ENCODE results near the gene MEIOC.
"Not testable (repeated sequence)": the region's sequence is repeated elsewhere in the genome, so short reads cannot be mapped to it uniquely, and the experiment has no call there.

The MEIOC gene

DNA sequence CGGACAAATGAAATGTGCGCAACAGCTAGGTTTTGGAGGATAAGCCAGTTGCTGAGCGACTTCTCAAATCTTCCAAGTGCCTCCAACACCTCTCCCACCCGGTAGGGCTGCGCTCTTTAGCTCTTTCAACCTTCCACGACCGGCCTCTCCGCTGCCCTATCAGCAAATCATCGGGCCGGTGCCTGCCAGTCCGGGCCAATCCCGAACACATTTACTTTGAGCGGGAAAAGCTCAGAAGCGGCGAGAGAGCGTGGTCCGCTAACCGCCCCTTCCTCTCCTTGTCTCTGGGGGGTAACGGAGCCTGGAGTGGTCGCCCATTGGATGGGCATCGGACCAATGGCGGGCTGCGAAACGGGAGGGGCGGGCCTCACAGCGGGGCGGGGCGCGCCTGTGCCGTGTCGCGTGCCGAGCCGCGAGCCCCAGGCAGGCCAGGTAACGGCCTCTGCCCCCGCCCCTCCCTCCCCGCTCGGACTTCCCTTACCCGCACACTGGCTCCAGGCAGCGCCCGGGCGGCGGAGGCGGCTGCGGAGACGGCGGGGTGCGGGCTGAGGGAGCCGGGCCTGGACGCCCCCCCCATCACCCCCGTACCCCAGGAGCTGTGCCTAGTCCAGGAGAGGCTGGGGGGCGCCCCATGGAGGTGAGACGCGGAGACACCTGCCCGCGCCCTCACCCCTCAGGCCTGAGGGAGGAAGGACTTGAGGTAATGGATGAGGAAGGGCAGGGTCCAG is at the start of gene MEIOC:
MEIOC (plus strand) TSS at position 486 of the 728 bp plus-strand sequence; CDS start at position 632, 146 bp downstream.
- peak; percentile 76 to 87 for DNase-seq

- DNase-seq, result no peak
Observed at GRCh38 chr17:44606658-44607057, 49.6 kb upstream of the MEIOC start.

DNA sequence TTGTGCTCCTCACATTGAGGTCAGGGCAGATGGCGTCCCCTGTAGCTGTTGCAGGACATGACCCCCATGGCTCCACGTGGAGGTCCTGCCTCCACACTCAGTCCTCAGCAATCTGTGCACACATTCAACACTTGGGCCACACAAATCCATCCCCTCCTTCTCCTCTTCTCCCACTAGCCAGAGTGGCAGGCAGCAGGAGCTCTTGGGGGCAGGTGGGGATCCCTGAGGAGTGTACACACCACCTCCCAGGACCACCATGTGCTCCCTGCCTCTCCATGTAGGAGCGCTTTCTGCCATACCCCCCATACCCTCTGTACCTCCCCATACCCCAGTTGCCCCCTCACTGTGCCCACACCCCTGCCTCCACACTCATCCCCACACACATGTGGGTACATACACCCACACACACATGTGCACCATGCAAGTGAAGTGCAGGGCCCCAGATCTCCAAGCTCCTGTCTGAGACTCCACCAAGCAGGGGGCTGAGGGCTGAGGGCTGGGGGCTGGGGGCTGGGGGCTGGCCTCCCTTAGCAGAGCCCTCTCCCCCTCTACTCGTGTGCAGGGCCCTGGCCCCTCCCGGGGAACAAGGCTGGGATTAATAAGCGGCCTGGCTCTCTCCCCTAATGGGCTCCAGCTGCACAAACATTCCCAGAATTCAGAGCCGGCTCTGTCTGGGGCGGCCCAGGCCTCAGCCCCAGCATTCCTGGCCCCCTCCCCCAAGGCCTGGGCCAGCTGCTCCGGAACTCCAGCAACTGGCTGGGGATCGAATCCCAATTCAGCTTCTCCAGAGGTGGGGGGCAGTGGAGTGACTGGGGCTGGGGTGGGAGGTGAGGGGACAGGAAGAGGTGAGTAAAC is 48.2 kb upstream of the MEIOC start:
- DNase-seq, result peak in 1 of 2 experiments; percentile 50

DNA sequence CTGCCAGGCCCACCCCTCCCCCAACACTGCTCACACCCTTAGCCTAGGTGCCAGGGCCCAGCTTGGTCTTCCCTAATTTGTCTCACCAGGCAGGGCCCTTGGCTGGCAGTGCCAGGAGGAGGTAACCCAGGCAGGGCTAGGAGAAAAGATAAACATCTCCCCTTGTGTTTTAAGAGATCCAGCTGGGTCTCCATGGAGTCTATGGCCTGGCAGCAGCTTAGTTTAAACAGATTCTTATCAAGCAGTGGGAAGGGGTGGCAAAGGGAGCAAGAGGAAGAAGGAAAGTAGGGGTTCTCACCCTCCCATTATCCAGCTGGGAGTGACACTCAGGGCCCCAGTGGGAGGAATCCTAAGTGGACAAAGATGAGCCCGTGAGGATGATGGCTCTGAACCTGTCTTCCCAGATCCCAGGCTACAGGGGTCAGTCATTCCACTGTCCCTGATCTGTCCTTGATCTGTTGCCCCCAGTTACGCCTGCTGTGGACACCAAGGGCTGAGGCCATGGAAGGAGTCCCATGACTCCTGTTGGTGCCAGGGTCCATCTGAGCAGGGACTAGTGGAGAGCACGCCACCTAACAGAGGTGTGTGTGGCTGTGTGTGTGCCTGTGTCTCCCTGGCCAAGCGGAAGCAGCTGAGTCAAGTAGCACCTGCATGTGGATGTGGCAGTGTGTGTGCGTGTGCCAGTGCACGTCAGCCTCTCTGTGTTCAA is 47.4 kb upstream of the MEIOC start:
- DNase-seq, result peak in 1 of 2 experiments; percentile 33

- no peak for DNase-seq
Observed at GRCh38 chr17:44610331-44610730, 45.9 kb upstream of the MEIOC start.

- DNase-seq, result no peak
Observed at GRCh38 chr17:44610871-44611270, 45.4 kb upstream of the MEIOC start.

DNA sequence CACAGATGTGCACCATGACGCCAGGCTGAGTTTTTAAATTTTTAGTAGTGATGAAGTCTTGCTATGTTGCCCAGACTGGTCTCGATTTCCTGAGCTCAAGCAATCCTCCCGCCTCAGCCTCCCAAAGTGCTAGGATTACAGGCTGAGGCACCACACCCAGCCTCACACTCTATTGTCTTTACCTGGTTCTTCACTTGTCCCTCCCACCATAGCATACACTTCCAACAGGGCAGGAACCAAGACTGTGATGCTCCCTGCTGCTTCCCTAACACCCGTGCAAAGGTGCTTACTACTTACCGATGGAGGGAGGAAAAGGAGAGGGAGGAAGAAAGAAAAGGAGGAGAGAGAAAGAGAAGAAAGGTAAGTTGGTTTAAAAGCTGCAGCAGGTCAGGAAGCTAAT is 41.4 kb upstream of the MEIOC start:
- DNase-seq, result no peak

- DNase-seq, result not testable (repeated sequence)
Observed at GRCh38 chr17:44618652-44619051, 37.6 kb upstream of the MEIOC start.

GRCh38 chr17:44623070-44623725 is 33.1 kb upstream of the MEIOC start:
- DNase-seq, result peak in 1 of 2 experiments; percentile 18

DNA sequence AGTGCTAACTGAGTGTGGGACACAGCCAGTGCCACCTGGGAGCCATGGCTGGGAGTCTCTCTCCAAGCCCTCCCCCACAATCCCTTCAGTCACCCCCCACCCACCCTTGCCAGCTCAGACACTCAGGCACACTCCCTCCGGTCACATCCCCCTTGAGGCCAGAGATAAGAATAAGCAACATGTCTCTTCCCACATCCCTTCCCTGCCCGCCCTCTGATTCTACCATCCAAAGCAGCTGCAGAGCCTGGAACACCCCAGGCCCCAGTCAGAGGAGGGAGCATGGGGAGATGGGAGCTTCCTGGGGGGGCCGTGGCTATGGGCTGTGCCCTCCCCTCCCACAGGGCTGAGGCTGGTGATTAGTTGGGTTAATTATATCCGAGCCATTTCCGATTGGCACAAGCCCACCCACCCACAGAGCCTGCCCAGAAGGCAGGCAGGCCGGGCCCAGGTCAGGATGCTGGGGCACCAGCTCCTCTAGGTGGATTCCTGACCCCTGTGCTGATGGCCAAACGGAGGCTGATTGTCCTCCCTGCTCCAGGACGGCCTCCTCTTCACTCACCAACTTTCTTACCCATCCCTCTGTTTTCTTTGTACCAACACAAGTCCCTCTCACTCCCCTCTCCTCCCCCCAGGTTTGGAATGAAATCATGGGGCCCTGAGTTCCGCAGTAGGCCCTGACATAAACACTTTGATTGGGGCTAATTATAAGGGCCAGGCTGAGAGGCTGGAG is 28.6 kb upstream of the MEIOC start:
- no peak for DNase-seq

GRCh38 chr17:44628243-44629188 is 27.8 kb upstream of the MEIOC start:
- peak; percentile 78 to 93 for DNase-seq

- DNase-seq, result no peak
Observed at GRCh38 chr17:44629314-44629713, 27.0 kb upstream of the MEIOC start.

DNA sequence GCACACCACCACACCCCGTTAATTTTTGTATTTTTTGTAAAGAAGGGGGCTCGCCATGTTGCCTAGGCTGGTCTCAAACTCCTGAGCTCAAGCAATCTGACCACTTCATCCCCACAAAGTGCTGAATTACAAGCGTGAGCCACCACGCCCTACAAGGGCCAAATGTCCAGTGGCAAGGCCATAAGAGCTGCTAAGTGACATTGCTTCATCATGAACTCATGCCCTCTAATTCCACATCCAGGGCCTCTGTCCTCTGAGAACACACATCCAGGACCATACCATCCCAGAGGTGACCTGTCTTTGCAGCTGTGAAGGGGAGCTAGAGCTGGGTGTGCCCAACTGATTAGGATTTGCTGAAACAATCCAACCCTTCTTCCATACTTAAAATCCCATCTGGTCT is 25.6 kb upstream of the MEIOC start:
- DNase-seq, result no peak

GRCh38 chr17:44633998-44634397 is 22.3 kb upstream of the MEIOC start:
- DNase-seq, result no peak

GRCh38 chr17:44634401-44634800 is 21.9 kb upstream of the MEIOC start:
- not testable (repeated sequence) for DNase-seq

DNA sequence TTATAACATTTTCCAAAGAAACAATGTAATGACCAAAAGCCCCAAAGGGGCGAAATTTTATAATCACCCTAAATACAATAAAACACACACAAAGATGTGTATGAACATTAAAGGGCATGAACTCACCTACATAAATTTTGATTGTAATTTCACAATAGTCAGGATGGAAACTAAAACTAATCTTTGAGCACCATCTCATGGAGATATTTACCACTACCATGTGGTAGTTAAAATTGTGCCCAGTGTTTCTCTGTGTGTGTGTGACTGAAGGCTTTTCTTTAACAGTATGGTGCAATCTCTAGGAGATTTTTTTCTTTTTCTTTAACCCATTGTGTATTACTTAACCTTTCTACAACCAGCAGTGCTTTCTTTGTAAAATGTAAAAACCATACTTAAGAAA is 19.7 kb upstream of the MEIOC start:
- peak in 1 of 2 experiments; percentile 44 for DNase-seq

DNA sequence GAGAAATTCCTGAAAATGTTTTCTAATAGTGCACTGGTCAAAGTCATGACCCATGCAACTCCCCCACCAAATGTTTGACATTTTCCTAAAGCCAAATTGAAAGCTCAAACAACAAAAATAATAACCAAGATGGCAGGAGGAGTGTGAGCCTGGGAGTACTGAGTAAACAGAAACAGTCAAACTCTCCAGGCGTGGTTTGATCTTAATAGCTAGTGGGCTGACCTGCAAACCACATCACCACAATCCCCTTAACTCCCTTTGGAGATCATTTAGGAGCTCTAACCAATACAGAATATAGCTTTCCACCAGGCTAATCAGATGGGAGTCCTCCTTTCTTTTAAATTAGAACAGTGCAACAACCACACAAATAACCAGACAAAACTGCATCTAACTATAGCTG is 19.2 kb upstream of the MEIOC start:
- no peak for DNase-seq

GRCh38 chr17:44642834-44643233 is 13.4 kb upstream of the MEIOC start:
- no peak for DNase-seq

GRCh38 chr17:44645341-44645740 is 10.9 kb upstream of the MEIOC start:
- no peak for DNase-seq

GRCh38 chr17:44646280-44646679 is 10.0 kb upstream of the MEIOC start:
- no peak for DNase-seq

DNA sequence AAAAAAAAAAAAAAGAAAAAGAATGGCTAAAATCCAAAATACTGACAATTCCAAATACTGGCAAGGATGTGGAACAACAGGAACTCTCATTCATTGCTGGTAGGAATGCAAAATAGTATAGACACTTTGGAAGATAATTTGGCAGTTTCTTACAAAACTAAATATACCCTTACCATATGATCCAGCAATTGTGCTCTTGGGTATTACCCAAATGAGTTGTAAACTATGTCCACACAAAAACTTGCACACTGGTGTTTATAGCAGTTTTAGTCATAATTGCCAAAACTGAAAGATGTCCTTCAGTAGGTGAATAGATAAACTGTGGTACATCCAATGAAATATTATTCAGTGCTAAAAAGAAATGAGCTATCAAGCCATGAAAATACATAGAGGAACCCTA is 8.5 kb upstream of the MEIOC start:
- no peak for DNase-seq
